ENCODE measurements around the gene NCAN. TPM values are rescaled to one million over a fixed set of nuclear protein-coding genes. Genes with fewer than 3 reads are reported as not detected.

Gene NCAN
- total RNA-seq, 1 experiment from 2014 or later: 3.0 TPM

DNA sequence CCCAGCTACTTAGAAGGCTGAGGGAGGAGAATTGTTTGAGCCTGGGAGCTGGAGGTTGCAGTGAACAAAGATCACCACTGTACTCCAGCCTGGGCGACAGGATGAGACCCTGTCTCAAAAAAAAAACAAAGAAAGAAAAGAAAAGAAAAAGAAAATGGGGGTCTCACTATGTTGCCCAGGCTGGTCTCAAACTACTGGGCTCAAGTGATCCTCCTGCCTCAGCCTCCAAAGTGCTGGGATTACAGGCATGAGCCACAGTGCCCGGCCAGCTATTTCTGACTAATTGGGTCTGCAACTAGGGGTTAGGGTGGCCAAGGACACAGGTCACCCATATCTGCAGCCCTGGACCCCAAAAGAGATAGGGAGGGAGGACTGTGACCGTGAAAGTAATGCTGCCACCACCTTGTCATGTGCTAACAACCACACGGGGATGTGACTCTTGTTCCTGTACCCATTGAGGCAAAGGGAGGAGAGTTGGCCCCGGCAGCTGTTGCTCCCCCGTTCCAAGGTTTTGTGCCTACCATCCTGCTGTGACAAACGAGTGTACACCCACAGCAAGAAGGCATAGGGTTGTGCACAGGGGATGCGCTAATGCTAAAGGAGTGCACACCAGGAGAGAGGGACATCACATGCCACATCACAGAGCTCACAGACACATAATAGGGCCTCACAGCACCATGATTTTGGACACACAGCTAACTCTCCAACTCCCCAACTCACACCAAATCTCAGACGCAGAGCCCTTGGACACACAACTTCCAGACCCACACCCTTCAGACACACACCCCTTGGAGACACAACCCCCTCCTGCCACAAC, 42.3 kb upstream of the NCAN start (continued):
- TF ChIP-seq ARID4B (CRISPR knock-in tag; IDR thresholded peaks at IDR 0.05; ENCODE audit: borderline replicate concordance): no peak
- TF ChIP-seq CREB1 (CRISPR knock-in tag; IDR thresholded peaks at IDR 0.05): no peak
- TF ChIP-seq NR3C1 (CRISPR knock-in tag; conservative IDR thresholded peaks at IDR 0.05; ENCODE audit: low read depth): no peak
- no peak; the same call in 1 of the 2 replicates for TF ChIP-seq USF1 (CRISPR knock-in tag; IDR thresholded peaks at IDR 0.05)

- DNase-seq (ENCODE audit: low spot score) (peak; percentile 97), ATAC-seq (peak; percentile 93)
- ChIA-PET CTCF (interaction anchor here (0.6 to 3.3 kb wide), 7 partner anchors 16 to 89 kb away, joined by 3 to 32 read pairs (median 5); no protein-coding TSS in a partner anchor), POLR2A (interaction anchor here (0.6 to 1.5 kb wide), 6 partner anchors 9 to 49 kb away, joined by 3 to 12 read pairs (median 5); no protein-coding TSS in a partner anchor)
- Mint-ChIP-seq H3K4me1 (peaks cover 15% of the 10 kb centered on the region), H3K4me3 (peak within 1 kb of the TSS; percentile 61), H3K9me3 (no peaks in the 10 kb centered on the region), H3K36me3 (no peaks in the 10 kb centered on the region), H3K27me3 (ENCODE audit: low read depth) (peaks cover 71% of the 10 kb centered on the region), H3K27ac (no peak within 1 kb of the TSS)
- peak; percentile 65 for TF ChIP-seq MAX (CRISPR knock-in tag; IDR thresholded peaks at IDR 0.05)
- peak; percentile 45; the same call in 1 of the 2 replicates for TF ChIP-seq GABPB1 (CRISPR knock-in tag; IDR thresholded peaks at IDR 0.05)
- TF ChIP-seq SOX15 (CRISPR knock-in tag; IDR thresholded peaks at IDR 0.05): no peak
- TF ChIP-seq JAZF1 (CRISPR knock-in tag; IDR thresholded peaks at IDR 0.05): no peak
- TF ChIP-seq NR1H2 (CRISPR knock-in tag; IDR thresholded peaks at IDR 0.05): no peak
- TF ChIP-seq FOXP1 (CRISPR knock-in tag; IDR thresholded peaks at IDR 0.05; ENCODE audit: borderline replicate concordance): no peak
- no peak for TF ChIP-seq ZNF263 (CRISPR knock-in tag; IDR thresholded peaks at IDR 0.05; ENCODE audit: low read depth)
- TF ChIP-seq, protein P1, sequence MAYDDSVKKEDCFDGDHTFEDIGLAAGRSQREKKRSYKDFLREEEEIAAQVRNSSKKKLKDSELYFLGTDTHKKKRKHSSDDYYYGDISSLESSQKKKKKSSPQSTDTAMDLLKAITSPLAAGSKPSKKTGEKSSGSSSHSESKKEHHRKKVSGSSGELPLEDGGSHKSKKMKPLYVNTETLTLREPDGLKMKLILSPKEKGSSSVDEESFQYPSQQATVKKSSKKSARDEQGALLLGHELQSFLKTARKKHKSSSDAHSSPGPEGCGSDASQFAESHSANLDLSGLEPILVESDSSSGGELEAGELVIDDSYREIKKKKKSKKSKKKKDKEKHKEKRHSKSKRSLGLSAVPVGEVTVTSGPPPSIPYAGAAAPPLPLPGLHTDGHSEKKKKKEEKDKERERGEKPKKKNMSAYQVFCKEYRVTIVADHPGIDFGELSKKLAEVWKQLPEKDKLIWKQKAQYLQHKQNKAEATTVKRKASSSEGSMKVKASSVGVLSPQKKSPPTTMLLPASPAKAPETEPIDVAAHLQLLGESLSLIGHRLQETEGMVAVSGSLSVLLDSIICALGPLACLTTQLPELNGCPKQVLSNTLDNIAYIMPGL (CRISPR knock-in tag; IDR thresholded peaks at IDR 0.05): no peak
- no peak for TF ChIP-seq TP53 (CRISPR knock-in tag; IDR thresholded peaks at IDR 0.05)
- TF ChIP-seq ZNF423 (CRISPR knock-in tag; IDR thresholded peaks at IDR 0.05): no peak
- no peak for TF ChIP-seq CTCF (IDR thresholded peaks at IDR 0.05)
- TF ChIP-seq PRRX2 (CRISPR knock-in tag; IDR thresholded peaks at IDR 0.05): no peak
- TF ChIP-seq ZNF232 (CRISPR knock-in tag; IDR thresholded peaks at IDR 0.05): no peak
- TF ChIP-seq ERG (CRISPR knock-in tag; IDR thresholded peaks at IDR 0.05): no peak
- no peak for TF ChIP-seq CREM (CRISPR knock-in tag; IDR thresholded peaks at IDR 0.05)
- TF ChIP-seq ATF1 (CRISPR knock-in tag; IDR thresholded peaks at IDR 0.05): no peak
- no peak for TF ChIP-seq CDX4 (CRISPR knock-in tag; IDR thresholded peaks at IDR 0.05; ENCODE audit: borderline replicate concordance)
- peak; percentile 81 for TF ChIP-seq NFYB (CRISPR knock-in tag; conservative IDR thresholded peaks at IDR 0.05; ENCODE audit: low read depth)
- 0 out of 2 replicates have a peak, but pooled peaks have one; percentile 24 for TF ChIP-seq EMX1 (CRISPR knock-in tag; IDR thresholded peaks at IDR 0.05)
- peak; percentile 95 for TF ChIP-seq SP1 (CRISPR knock-in tag; conservative IDR thresholded peaks at IDR 0.05)
These were observed 41.5 kb upstream of the NCAN start, which contains the start of gene MEF2B for GRCh38 chr19:19170053-19170872. Gene MEF2B (minus strand): TSS chr19:19170263. CDS start chr19:19150735, 19,528 bp downstream.
